Measurements from ENCODE around the gene G6PC3. TPM values are rescaled to one million over a fixed set of nuclear protein-coding genes. Genes with fewer than 3 reads are reported as not detected.
"Not testable (repeated sequence)": the region's sequence is repeated elsewhere in the genome, so short reads cannot be mapped to it uniquely, and the experiment has no call there.

Gene G6PC3
- total and polyA plus RNA-seq, 12 donors = 28.9 to 114 (median 34.7) TPM

- 59 to 65% methylated on average over 5 of the region's 6 CpGs for WGBS, 2 donors
- H3K4me1 ChIP-seq = peaks cover 2 to 66% (median 40%) of the 10 kb centered on the region in 9 donors
- no peak for DNase-seq
- peak in 4 of 8 donors; percentile 37 to 56 (median 54) for ATAC-seq
- intact Hi-C loops (cut with DNase I) = loop anchor here in 6 of 10 donors (2.0 to 10.0 kb wide), 5 partner anchors 33 to 98 kb away; partner anchors contain the start of gene PPY (in 3 of the 6)
- peak overlapping the region in 6 of 10 donors; percentile 9 to 58 (median 40) for H3K27ac ChIP-seq
- no peaks in the 10 kb centered on the region for H3K9me3 ChIP-seq
- no peak overlapping the region for H3K4me3 ChIP-seq
- no peaks in the 10 kb centered on the region for H3K27me3 ChIP-seq
- H3K36me3 ChIP-seq = peaks cover 0 to 42% (median 20%) of the 10 kb centered on the region in 9 donors
- no peak for TF ChIP-seq CTCF (IDR thresholded peaks at IDR 0.05)
Measured at GRCh38 chr17:44039829-44040635, 30.5 kb upstream of the G6PC3 start.

GRCh38 chr17:44043272-44043696 is 27.3 kb upstream of the G6PC3 start:
- no peak for TF ChIP-seq CTCF (IDR thresholded peaks at IDR 0.05)
- intact Hi-C loops (cut with DNase I) = loop anchor here in 6 of 10 donors (5.0 to 10.0 kb wide), 4 partner anchors 36 to 101 kb away; partner anchors contain the start of gene PPY (in 3 of the 6)
- H3K36me3 ChIP-seq = peaks cover 0 to 36% (median 6%) of the 10 kb centered on the region in 9 donors
- peak overlapping the region in 6 of 10 donors; percentile 36 to 71 (median 52) for H3K27ac ChIP-seq
- H3K27me3 ChIP-seq = no peaks in the 10 kb centered on the region
- H3K4me3 ChIP-seq = no peak overlapping the region
- peaks cover 2 to 54% (median 34%) of the 10 kb centered on the region in 9 donors for H3K4me1 ChIP-seq
- ATAC-seq (peak in 5 of 8 donors; percentile 25 to 72 (median 56)), DNase-seq (no peak)
- WGBS, 2 donors = 36 to 58% methylated on average over 4 of the region's 4 CpGs
- H3K9me3 ChIP-seq = no peaks in the 10 kb centered on the region

GRCh38 chr17:44044071-44044470 is 26.5 kb upstream of the G6PC3 start:
- no peaks in the 10 kb centered on the region for H3K27me3 ChIP-seq
- WGBS, 2 donors = 68 to 71% methylated on average over 1 of the region's 1 CpG
- intact Hi-C loops (cut with DNase I) = loop anchor here in 6 of 10 donors (5.0 to 10.0 kb wide), 4 partner anchors 37 to 102 kb away; partner anchors contain the start of gene PPY (in 3 of the 6)
- no peak for DNase-seq
- no peak for ATAC-seq
- peak overlapping the region in 5 of 10 donors; percentile 46 to 71 (median 53) for H3K27ac ChIP-seq
- H3K4me1 ChIP-seq = peaks cover 2 to 50% (median 34%) of the 10 kb centered on the region in 9 donors
- H3K4me3 ChIP-seq = no peak overlapping the region
- peaks cover 0 to 36% (median 3%) of the 10 kb centered on the region in 9 donors for H3K36me3 ChIP-seq
- H3K9me3 ChIP-seq = no peaks in the 10 kb centered on the region
- no peak for TF ChIP-seq CTCF (IDR thresholded peaks at IDR 0.05)

GRCh38 chr17:44045486-44045885 is 25.0 kb upstream of the G6PC3 start:
- intact Hi-C loops (cut with DNase I) = loop anchor here in 2 of 10 donors (10.0 kb wide), 1 partner anchor 101 kb away; the partner anchor contains the start of gene PPY (in 2 of the 2)
- ATAC-seq (no peak), DNase-seq (no peak)
- Histone ChIP-seq H3K27ac (no peak overlapping the region), H3K9me3 (no peaks in the 10 kb centered on the region), H3K36me3 (peaks cover 0 to 43% (median 7%) of the 10 kb centered on the region in 9 donors), H3K4me1 (peaks cover 2 to 39% (median 25%) of the 10 kb centered on the region in 9 donors), H3K27me3 (no peaks in the 10 kb centered on the region), H3K4me3 (no peak overlapping the region)
- TF ChIP-seq CTCF (IDR thresholded peaks at IDR 0.05) = no peak
- 93 to 95% methylated on average over 4 of the region's 4 CpGs for WGBS, 2 donors

GRCh38 chr17:44046893-44047292 is 23.6 kb upstream of the G6PC3 start:
- H3K36me3 ChIP-seq = peaks cover 0 to 57% (median 17%) of the 10 kb centered on the region in 9 donors
- H3K27me3 ChIP-seq, DNase-seq, ATAC-seq, H3K4me3 ChIP-seq, H3K27ac ChIP-seq, H3K9me3 ChIP-seq: not testable (repeated sequence)
- WGBS, 2 donors = 97 to 98% methylated on average over 7 of the region's 7 CpGs
- intact Hi-C loops (cut with DNase I) = loop anchor here in 2 of 10 donors (10.0 kb wide), 1 partner anchor 102 kb away; the partner anchor contains the start of gene PPY (in 2 of the 2)
- H3K4me1 ChIP-seq = peaks cover 0 to 28% (median 17%) of the 10 kb centered on the region in 9 donors

All from heart right ventricle (tissue), 16 donors.